GM21423 (cell line): ENCODE results near the gene TYW1B.
"Not testable (repeated sequence)": the region's sequence is repeated elsewhere in the genome, so short reads cannot be mapped to it uniquely, and the experiment has no call there.

Experiments
- ATAC-seq: cut with Tn5 transposase; IDR thresholded peaks from one replicate; pipeline ENCODE4 v1.9.1; 2021; ENCODE audit warnings: mild to moderate bottlenecking, moderate library complexity; ENCODE audit not compliant: unreplicated experiment

TYW1B gene, protein sequence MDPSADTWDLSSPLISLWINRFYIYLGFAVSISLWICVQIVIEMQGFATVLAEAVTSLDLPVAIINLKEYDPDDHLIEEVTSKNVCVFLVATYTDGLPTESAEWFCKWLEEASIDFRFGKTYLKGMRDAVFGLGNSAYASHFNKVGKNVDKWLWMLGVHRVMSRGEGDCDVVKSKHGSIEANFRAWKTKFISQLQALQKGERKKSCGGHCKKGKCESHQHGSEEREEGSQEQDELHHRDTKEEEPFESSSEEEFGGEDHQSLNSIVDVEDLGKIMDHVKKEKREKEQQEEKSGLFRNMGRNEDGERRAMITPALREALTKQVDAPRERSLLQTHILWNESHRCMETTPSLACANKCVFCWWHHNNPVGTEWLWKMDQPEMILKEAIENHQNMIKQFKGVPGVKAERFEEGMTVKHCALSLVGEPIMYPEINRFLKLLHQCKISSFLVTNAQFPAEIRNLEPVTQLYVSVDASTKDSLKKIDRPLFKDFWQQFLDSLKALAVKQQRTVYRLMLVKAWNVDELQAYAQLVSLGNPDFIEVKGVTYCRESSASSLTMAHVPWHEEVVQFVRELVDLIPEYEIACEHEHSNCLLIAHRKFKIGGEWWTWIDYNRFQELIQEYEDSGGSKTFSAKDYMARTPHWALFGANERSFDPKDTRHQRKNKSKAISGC

DNA sequence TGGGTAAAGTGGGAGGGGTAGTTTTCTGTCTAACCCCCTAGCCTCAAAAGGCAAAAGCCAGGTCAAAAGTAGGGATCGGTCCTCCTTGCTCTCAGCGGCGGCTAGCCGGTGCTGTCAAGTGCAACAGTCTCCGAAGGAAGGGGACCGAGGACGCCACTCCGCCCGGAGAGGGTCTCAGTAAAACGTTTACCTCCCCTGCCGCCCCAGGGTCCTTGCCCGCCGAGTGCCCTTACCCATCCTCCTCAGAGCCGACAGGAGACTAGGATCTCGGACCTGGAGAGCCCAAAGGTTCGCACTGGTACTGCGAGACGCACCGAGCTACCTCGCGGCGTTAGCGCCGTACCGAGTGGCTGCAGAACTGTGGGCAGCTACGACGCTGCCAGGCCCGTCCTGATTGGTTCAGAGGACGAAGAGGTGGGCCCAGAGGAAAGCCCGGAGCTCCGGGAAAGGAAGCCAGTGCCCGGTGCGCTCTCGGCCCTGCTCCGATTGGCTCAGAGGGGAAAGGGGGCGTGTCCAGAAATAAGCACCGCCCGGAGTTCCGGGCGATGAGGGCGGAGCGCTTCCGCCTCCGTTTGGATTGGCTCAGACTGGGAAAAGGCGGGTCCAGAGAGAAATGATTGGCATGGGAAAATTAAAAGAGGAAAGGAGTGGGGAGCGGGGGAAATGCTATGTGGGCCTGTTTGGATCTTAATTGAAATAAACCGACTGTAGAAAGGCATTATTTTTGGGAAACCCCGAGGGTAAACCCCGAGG is at the start of gene TYW1B:
Gene TYW1B (minus strand): TSS at position 362 of the 753 bp plus-strand sequence. CDS start 125 bp downstream, at position 237.
- ATAC-seq: peak; percentile 84

DNA sequence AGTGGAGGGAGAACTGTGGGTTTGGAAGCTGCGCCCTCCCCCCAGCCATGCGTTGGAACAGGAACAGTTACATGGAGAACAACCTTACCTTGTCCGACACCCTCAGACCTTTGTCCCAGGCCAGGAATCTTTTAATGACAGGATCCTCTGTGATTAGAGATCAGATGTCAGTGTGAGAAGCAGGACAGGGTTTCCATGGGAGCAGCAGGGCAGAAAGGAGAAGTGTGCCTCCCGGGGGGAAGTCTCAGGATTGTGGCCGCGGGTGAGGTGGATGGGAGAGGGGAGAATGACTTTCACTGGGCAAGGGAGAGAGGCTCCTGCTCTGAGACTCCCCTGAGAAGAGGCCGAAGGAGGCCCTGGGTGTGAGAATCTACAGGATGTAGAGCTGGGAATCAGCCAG is 39.6 kb upstream of the TYW1B start:
- ATAC-seq: not testable (repeated sequence)

DNA sequence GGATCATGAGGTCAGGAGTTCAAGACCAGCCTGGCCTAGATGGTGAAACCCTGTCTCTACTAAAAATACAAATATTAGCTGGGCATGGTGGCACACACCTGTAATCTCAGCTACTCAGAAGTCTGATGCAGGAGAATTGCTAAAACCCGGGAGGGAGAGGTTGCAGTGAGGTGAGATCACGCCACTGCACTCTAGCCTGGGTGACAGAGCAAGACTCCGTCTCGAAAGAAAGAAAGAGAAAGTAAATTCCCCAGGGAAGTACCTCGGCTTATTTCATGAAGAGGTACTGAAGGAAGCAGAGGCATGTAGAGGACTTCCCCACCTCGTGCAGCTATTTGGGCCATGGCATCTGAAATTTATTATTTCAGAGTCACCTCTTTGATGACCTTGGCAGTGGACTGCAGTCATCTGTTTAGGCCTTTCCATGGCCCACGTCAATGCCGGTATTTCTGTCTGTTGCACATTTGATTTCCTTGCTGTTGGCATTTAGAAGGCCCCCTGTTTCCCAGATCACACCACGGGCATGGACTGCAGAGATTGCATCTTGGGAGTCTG is 30.9 kb upstream of the TYW1B start:
- not testable (repeated sequence) for ATAC-seq

DNA sequence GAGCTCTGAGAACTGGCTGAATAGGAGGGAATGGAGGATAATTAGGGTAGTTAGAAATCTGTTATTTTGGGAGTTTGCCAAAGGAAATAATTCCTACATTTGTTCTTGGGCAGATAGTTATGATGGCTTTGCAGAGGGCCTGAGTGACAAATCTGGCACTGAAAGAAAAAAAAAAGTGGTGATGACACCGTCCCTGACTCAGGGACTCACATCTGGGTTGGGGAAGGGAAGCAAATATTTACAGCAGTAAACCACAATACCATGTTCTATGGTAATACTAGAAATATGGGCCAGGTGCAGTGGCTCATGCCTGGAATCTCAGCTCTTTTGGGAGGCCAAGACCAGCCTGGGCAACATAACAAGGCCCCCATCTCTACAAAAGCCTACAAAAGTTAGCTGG is 29.9 kb upstream of the TYW1B start:
- ATAC-seq: not testable (repeated sequence)

DNA sequence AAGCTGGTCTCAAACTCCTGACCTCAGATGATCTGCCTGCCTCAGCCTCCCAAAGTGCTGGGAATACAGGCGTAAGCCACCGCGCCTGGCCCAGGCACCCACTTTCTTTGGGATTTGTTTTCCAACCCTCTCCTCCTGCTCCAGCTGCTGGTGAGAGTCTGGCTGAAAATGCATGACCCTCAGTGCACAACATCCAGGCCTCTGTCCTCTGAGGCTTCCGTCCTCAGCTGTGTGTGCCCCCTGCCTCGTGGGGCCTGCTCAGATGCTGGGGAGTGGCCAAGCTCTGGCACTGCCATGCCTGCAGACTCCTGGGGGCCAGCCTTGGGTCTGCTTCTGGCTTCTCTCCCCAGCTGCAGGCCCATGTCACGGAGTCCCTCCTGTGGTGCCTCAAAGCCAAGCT is 27.3 kb upstream of the TYW1B start:
- ATAC-seq: not testable (repeated sequence)

DNA sequence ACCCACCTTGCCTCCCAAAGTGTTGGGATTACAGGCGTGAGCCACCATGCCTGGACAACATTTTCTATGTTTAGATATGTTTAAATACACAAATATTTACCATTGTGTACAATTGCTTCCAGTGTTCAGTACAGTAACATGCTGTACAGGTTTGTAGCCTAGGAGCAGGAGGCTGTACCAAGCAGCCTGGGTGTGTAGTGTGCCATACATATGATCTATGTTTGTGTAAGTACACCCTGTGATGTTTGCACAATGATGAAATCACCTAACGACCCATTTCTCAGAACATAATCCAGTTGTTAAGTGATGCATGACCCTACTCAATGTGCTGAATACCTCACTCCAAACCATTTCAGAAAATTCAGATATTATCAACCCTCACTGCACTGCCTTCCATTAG is 24.9 kb upstream of the TYW1B start:
- not testable (repeated sequence) for ATAC-seq

DNA sequence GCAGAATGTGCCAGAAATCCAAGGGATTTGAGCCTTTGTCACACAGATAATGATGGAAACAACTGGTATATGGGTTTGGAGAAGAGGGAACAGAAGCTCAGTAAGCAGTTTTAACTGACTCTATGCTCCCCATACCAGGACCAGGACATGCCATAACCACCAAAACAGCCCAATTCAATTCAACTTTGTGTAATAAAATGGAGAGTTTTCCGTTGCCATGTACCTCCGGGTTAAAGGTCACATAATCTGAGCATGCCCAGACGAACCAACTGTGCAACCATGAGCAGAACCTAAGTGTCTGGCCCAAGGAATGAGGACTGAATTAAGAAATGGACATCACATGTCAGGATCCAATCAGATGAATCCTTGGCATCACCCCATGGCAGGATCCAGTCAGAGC is 22.7 kb upstream of the TYW1B start:
- ATAC-seq: not testable (repeated sequence)

DNA sequence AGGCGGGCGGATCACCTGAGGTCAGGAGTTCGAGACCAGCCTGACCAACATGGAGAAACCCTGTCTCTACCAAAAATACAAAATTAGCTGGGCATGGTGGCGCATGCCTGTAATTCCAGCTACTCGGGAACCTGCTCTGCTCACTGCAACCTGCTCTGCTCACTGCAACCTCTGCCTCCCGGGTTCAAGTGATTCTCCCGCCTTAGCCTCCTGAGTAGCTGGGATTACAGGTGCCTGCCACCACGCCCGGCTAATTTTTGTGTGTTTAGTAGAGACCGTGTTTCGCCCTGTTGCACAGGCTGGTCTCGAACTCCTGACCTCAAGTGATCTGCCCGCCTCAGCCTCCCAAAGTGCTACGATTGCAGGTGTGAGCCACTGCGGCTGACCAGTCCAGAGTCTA is 16.1 kb upstream of the TYW1B start:
- ATAC-seq: not testable (repeated sequence)

DNA sequence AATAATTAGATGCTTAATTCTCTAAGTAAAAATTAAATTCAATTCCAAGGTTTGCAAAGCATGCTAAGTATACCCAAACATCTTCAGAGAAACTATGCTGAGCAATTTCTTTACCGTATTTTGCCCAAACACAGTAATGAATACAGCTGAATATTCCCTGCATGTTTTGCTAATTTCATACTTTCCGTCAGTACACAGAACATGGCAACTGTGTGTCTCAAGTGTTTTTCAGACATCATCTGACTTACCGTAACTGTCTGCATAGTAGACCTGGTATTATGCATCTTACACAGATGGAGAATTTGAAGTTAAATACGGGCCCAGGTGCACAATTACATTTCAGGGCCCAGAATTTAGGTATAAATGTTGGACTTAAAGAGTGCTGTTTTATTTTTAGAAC is 15.2 kb upstream of the TYW1B start:
- ATAC-seq: not testable (repeated sequence)

DNA sequence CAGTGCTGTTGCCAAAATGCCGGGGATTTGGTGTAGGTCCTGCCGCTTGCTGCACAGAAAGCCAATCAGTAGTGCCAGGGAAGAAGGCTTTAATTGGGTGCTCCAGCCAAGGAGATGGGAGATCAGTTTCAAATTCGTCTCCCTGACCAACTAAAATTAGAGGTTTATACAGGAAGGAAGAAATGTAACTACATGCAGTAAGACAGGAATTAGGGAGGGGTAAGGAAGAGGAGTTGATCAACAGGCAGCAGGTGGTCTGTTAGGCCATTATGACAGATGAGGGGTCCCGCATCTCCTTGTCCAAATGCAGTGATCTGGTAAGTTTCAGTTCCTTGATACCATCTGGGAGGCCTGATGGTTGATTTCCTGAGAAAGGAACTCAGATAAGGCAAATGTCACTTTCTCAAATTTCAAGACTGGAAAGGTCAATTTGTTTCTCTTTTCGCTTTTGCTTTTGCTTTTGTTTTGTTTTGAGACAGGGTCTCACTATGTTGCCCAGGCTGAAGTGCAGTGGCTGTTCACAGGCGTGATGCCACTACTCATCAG is 13.0 kb upstream of the TYW1B start:
- not testable (repeated sequence) for ATAC-seq

DNA sequence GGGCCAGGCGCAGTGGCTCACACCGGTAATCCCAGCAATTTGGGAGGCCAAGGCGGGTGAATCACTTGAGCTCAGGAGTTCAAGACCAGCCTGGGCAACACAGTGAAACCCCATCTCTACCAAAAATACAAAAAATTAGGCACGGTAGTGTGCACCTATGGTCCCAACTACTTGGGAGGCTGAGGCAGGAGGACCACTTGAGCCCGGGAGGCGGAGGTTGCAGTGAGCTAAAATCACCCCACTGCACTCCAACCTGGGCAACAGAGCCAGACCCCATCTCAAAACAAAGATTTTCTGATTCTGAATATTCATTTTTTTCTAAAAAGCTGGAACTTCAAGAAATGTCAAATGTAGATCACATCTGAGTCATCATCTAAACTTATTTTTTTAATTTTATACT is 10.3 kb upstream of the TYW1B start:
- ATAC-seq: not testable (repeated sequence)

DNA sequence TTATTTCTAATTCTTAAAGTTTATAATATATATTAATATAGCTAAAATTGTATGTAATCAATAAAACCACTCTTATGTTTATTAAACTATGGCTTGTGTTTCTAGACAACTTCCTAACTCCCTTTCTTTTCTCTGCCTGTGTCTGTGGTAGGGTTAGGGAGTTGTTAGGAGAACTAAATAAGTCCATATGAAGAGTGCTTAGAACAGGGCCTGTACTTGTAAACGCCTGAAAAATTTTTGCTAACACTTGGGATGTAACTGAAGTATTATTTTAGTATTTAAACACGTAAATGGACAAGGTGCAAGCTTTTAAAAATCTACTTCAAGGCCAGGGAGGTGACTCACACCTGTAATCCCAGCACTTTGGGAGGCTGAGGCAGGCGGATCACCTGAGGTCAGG is 9.3 kb upstream of the TYW1B start:
- not testable (repeated sequence) for ATAC-seq

DNA sequence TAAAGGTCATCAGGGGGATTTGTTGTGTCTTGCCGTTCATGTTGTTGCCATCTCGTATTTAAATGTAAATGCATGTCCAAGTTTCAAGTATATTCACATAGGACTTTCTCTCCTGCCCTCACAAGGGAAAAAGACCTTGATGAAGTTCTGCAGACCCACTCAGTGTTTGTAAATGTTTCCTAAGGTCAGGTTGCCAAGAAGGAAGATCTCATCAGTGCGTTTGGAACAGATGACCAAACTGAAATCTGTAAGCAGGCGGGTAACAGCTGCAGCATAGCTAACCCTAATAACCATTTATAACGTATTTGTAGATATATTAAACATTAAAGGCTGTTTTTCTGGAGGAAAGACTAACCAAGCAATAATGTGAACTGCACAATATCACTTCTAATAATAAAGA is 2.6 kb upstream of the TYW1B start:
- ATAC-seq: not testable (repeated sequence)

DNA sequence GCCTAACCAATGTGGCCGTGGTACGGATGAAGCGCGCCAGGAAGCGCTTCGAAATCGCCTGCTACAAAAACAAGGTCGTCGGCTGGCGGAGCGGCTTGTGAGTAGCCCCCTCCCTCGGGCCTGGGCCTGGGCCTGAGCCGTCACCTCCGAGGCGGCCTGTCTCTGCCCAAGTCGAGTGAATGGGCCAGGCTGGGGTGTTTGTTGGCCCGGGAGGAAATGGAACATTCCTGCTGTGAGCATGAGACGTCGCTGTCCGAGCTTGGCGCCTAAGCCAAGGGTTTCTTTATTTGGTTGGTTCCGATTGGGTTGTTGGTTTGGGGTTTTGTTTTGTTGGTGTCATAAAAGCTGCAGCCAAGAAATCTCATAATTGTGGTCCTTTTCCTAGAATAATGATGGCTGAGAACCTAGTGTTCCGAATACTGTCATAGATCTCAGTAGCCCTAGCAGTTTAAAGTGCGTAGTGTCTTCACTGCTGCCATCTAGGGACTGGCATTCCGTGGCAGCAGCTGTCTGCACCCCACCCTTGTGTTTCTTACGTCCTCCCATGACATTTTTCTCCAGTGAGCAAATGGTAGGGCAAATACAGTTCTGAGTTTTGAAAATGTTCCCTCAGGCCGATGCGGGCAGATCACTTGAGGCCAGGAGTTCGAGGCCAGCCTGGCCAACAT is 1.8 kb upstream of the TYW1B start:
- ATAC-seq: peak; percentile 17

DNA sequence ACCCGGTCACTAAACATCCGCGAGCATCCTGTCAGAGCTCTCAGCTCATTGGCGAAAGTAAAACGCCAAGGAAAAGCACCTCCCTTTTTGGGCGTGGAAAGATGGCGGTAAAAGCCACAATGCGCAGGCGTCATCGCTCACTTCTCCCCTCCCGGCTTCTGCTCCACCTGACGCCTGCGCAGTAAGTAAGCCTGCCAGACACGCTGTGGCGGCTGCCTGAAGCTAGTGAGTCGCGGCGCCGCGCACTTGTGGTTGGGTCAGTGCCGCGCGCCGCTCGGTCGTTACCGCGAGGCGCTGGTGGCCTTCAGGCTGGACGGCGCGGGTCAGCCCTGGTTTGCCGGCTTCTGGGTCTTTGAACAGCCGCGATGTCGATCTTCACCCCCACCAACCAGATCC is 1.3 kb upstream of the TYW1B start:
- peak; percentile 54 for ATAC-seq

DNA sequence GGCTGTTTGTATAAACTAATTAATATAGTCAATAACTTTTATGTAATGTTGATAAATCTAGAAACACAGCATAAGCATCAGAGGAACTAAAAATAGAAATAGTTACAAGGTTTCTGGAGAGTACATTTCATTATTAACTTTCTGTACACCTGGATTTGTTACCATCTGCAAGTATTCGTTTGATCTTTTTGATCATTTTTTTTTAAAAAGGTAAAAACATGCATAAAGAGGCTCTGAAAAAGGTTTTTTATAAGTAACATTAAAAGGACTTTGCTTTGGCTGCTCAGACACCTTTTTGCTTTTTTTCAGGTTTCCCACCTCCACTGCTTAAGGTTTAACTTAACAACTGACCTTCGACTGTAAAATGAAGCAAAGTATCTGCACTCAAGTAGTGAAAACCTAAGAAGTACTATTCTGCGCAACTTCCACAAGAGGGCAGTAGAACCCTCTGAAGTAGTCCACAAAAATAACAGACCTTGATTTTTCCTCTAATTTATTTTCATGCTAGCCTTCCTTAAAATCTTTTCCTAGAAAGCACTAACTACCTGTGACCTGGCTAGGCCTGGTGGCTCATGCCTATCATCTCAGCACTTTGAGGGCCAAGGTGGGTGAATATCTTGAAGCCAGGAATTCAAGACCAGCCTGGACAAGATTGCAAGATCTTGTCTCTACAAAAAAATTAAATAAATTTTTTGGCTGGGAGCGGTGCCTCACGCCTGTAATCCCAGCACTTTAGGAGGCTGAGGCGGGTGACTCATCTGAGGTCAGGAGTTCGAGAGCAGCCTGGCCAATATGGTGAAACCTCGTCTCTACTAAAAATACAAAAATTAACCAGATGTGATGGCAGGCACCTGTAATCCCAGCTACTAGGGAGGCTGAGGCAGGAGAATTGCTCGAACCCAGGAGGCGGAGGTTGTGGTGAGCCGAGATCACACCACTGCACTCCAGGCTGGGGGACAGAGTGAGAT is 4.0 kb downstream of the TYW1B start:
- ATAC-seq: not testable (repeated sequence)

DNA sequence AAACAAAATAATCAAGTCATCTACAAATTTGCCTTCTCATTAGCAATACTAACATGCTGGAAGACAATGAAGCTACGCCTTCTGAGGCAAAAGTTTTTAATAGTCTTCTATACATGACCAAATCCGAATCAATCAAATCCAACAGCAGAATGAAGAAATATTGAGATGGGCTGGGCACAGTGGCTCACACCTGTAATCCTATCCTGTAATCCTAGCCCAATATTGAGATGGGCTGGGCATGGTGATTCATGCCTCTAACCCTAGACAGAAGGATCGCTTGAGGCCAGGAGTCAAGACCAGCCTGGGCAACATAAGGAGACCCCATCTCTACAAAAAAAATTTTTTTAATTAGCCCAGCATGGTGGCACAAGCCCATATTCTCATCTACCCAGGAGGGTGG is 5.5 kb downstream of the TYW1B start:
- ATAC-seq: not testable (repeated sequence)

DNA sequence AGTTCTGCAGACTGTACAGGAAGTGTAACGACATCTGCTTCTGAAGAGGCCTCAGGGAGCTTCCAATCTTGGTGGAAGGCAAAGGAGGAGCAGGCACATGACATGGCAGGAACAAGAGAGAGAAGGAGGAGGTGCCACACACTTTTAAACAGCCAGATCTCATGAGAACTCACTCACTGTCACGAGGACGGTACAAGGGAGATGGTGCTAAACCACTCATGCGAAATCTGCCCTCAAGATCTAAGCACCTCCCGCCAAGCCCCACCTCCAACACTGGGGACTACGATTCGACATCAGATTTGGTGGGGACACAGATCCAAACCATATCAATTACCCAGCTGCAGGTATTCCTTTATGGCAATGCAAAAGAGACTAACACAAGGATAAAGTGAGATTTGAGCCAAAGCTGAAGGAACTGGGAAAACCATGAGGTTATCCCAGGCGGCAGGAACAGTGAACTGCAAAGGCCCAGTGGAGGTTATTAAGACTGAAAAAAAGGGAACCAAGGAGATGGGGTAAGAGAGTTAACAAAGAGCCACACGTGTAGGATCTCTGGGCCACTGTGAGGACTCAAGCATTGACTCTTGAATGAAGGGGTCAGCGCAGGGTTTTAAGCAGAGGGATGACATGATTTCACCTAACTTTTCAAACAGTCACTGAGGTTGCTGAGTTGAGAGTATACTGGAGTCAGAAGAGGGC is 9.2 kb downstream of the TYW1B start:
- not testable (repeated sequence) for ATAC-seq

DNA sequence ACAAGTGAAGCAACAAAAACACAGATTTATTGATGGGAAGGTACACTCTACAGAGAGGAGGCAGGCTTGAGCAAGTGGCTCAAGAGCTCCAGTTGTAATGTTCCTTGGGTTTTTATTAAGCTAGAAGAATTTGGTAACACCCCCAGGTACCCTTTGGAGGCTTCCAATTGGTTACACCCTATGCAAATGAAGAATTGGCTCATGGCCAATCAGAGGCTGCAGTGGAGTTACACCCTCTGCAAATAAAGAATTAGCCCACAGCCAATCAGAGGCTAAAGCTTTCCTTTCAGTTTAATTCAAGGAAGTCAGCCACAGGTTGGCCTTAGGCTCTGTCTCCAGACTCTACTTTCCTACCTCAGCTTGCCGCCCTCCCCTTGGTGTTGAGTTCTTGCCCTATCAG is 10.3 kb downstream of the TYW1B start:
- not testable (repeated sequence) for ATAC-seq
